HG03196 (cell line): Measurements from ENCODE around the gene TOR1B.

Experiments used
- ATAC-seq: cut with Tn5 transposase; IDR thresholded peaks from one replicate; pipeline ENCODE4 v1.9.1; 2021; ENCODE audit not compliant: unreplicated experiment

Gene TOR1B

DNA sequence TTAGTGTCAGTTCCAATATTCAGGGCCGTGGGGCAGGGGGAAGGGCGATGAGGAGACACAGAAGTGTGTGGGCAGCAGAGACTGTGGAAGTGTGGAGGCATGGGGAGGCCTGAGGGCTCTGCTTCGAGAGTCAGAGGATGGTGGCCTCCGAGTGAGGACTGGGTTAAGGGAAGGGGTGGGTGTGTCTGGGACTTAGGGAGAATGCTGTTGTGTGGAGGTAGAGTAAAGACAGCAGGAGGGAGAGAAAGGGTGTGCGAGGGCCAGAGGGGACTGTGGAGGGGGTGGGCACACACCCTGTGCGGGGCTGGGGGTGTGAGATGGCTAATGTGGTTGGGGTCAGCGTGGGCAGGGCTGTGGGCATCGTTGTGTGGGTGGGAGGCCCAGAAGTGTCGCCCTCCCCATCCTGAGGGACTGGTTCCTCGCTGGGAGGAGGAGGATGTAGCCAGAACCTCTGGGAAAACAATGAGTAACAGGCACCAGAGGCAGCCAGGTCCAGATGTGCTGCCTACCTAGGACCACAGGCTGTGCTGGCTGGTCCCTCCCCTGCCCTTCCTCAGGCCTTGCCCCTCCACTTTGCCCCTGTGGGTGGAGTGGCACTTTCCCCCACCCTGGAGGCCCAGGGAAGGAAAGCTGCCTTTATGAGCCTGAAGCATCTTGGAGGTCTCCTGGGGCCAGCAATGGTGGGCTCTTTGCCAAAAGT lies 36.5 kb downstream of the TOR1B start:
- no peak for ATAC-seq

DNA sequence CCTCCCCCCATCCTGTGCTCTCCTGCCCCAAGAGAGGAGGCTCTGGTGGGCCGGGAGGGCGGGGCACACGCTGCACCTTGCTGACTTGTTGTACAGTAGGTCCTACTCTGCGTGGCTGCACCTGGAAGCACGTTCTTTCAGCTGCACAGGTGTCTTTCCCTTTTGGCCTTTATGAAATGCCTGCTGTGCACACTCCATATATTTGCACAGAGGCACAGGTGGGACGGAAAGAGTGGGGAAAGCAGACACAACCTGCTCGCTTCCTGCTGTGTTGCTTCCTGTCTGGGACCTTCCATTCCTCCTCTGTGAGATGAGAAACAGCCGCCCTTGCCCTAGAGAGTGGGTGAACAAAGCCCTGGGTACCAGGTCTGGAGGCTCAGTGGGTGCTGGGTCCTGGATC lies 37.0 kb downstream of the TOR1B start:
- ATAC-seq, result no peak

DNA sequence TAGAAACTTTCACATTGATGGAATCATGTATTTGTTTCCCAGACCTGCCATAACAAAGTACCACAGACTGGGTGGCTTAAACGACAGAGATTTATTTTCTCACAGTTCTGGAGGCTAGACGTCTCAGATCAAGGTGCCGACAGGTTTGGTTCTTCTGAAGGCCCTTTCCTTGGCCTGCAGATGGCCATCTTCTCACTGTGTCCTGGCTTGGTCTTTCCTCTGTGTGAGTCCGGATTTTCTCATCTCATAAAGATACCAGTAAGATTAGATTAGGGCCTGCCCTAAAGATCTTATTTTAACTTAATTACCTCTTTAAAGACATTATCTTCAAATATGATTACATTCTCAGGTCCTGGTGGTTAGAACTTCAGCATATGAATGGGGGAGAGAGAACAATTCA lies 38.1 kb downstream of the TOR1B start:
- ATAC-seq, result no peak

DNA sequence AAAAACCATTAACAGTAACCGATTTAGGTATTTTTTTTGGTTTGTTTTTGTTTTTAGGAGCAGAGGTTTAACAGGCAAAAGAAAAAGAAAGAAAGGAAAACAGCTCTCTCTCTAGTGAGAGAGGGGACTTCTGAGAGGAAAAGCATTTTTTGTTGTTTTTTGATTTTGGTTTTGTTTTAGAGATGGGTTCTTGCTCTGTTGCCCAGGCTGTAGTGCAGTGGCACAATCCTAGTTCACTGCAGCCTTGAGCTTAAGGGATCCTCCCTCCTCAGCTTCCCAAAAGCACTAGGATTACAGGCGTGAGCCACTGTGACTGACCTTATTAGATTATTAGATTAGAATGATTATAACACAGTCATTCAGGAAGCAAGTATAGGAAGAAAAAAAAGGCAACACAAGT lies 42.4 kb downstream of the TOR1B start:
- ATAC-seq, result no peak

DNA sequence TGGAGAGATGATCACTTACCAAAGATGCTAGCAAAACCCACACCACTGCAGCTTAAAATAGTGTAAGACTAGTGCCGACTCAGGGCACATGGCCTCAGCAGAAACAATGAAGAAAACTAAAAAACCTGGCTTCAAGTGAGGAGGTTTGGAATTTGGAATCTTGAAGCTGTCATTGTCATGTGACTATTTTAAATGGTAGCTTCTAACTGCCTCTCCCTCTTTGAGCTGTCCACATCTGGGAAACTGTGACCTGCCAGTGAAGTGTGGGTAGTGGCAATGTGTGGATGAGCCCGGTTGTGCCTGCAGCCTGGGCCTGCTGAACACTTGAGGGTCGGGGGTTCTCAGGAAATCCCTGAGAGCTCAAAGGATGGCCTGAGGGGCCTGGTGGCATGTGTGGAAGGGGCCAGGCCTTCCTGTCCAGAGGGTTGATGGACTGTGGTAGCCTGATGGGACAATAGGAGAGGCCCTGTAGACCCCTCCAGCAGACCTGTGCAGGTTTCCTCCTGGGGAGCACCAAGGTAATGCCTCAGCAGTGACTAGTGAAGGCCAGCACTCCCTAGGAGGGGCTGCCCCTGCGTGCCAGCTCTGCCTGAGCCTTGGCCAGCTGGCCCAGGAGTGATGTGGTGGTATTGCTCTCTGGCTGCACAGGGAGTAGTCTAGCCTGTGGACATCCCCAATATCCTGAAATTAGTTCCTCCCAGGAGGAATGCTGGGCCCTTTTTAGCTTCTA lies 45.9 kb downstream of the TOR1B start:
- no peak for ATAC-seq

DNA sequence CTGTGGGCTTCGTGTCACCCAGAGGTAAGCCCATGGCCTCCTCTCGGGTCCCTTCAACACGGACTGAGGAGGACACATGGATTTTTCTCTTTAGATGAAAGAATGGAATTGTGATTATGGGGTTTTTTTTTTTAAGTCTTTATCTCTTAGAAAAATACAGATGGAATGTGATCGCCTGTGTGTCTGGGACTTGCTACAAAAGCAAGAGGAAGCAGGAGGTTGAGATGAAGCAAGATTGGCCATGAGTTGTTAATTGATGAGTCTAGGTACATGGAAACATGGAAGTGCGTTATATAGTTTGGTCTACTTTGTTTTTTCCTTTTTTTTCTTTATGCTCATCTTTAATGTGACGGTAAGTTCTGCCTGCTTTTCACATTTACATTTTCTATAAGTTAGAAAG lies 46.9 kb downstream of the TOR1B start:
- ATAC-seq, result no peak

DNA sequence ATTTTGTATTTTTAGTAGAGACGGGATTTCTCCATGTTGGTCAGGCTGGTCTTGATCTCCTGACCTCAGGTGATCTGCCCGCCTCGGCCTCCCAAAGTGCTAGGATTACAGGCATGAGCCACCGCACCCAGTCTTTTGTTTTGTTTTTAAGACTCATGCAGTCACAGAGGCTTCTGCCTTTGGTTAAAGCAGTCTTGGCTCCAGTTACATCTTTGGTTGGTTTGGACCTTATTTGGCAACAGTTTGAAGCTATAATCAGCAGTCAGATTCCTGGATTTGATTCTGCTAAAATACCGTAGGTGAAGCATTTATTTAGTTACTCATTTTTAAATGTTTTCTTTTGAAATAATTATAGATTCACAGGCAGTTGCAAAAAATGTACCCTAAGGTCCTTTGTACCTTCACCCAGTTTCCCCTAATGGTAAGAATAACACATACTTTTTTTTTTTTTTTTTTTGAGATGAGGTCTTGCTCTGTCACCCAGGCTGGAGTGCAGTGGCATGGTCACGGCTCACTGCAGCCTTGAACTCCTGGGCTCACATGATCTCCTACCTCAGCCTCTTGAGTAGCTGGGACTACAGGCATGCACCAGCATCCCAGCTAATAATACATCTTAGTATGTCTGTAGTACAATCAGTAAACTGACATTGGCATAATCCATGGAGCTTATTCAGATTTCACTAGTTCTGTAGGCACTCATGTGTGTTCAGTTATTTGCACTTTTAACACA lies 48.0 kb downstream of the TOR1B start:
- ATAC-seq, result no peak

DNA sequence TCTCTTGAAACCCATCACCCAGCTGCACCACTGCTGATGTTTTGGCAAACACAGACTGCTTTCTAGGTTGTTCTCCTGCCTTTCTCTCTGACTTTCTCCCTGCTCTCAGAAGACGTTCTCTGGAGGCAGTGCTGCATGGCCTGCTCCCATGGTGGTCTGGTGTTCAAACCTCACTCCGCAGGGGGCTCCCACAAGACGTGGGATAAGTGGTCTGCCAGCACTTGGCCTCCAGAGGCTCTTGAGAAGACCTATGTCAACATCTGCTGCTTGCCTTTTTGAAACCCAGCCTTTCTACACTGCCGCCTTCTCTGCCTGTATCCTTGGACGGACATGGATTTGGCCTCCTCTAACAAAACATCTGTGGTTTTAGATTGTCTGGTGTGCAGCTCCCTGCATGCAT lies 48.8 kb downstream of the TOR1B start:
- no peak for ATAC-seq

DNA sequence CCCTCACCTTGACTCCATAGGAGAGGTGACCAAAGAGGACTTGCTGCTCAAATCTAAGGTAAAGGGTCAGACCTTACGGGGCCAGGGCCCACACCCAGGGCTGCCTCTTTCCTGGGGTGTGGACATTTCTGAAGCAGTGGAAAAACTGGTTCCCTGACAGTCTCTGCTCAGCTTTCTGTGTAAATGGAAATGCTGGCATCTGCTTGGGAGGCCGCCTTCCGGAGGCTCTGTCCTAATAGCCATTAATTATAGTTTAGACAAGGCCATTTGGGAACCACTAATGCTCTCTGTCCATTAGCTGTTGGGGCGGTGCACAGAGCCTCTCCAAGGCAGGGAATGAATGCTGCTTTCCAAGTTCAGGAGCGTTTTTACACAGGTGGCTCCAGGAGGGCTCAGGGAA lies 49.6 kb downstream of the TOR1B start:
- ATAC-seq, result no peak

DNA sequence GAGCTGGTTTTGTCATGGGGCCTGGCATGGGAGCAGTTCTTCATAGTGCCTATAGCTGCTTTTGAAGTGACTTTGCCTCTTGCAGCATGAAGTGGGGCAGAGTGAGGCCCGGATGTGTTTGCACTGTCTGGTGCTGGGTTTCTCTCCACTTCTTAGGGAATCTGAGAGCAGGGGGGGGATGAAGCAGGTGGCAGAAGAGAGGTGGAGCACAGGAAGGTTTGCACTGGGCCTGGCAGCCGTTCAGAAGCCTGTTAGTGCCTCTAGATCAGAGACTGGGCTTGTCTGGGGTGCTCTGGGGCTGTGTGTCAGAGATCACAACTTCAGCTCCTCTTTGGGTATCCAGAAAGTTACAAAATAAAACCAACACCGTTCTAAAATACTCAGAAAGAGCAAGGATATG lies 50.6 kb downstream of the TOR1B start:
- no peak for ATAC-seq

DNA sequence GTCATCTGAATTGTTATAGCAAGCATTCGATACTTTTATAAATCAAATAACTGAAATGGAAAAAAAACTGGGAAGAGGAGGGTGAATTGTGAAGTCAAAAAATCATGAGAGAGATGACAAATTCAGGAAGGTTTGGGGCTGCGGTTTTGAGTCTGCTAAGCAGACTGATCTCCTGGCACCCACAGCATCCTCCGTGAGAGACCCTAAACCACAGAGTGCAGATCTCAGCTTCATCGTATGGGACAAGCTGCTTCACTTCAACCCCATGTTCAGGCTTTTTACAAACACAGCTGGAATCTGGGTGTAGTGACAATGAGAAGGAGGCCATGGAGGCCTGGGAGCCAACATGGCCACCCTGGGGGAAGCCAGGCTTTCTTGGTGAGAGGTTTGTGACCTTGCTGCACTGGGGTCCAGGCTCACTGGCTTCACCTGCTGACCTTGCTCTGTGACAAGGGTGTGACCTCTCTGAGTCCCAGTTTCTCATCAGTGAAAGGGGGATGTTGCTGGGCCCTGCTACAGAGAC lies 51.7 kb downstream of the TOR1B start:
- no peak for ATAC-seq

DNA sequence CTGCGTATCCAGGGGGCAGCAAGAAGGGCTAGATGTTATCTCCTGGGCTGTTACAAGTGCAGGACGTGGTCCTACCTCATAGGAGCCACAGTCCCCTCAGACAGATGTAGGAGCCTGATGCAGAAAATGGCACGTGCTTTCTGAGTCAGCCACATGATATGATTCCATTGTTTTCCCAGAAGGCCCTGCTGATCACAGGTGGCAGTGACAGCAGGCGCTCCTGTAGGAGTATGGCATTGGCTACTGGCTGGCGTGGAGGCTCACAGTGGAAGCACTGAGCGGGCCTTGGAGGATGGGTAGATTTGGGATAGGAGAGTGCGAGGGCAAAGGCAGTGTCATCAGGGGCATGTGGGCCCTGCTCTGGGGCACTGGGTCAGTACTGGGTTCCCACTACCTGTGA lies 54.2 kb downstream of the TOR1B start:
- ATAC-seq, result no peak

DNA sequence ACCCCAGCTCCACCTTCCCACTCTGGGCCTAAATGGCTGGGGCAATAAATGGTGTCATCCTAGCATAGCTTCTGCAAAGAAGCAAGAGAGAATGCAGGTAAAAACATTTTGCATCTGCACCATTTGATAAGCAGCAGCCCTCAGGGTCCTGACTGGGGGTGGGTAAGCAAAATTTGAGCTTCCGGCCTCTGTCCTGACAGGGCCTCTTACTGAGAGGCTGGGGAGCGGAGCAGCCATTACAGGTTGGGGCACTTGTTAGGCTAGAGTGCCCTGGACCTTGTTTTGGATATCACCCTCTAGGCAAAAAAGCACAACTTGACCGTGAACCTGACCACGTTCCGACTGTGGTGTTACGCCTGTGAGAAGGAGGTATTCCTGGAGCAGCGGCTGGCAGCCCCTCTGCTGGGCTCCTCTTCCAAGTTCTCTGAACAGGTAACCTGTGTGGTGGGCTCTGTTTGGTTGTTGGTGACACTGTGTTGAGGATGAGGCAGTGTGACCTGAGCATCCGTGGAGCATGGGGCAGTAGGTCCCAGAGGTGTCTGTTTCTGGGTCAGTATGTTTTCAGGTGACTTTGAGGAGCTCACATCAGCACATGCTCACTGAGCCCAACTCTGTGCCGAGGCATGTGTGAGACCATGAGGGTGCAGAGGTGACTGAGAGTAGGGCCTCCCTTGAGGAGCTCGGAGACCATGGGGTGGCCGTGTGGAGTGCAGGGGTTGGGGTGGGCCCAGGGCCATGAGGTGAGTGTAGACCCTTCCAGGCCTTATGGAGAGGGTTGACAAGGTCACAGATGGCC lies 55.4 kb downstream of the TOR1B start:
- no peak for ATAC-seq
